PC-3 (cell line): ENCODE measurements around the gene CFAP141. TPM values are rescaled to one million over a fixed set of nuclear protein-coding genes. Genes with fewer than 3 reads are reported as not detected.

Experiments
- ATAC-seq: fragments of 200-7000 bp; cut with Tn5 transposase; 2 replicates; pipeline ENCODE4 v1.9.1; 2020; ENCODE audit warnings: mild to moderate bottlenecking, moderate library complexity
- BruUV-seq: library from RNA; stranded (reverse); fragments of 400-500 nt; replicated peaks from 2 replicates; lab custom pipeline; 2021; lab: Mats Ljungman, UMichigan
- CTCF ChIA-PET: fragments of 300-600 bp; sonication (Branson Sonifier 250); formaldehyde crosslinking; loops from one replicate; lab custom pipeline; 2022; ENCODE audit warnings: antibody characterized with exemption; lab: Charles Lee
- POLR2A ChIA-PET: fragments of 300-600 bp; sonication (Branson Sonifier 250); formaldehyde crosslinking; loops from one replicate; lab custom pipeline; 2022; ENCODE audit warnings: antibody characterized with exemption; ENCODE audit not compliant: unreplicated experiment; lab: Charles Lee
- DNase-seq: peaks from one replicate; pipeline ENCODE4 v3.0.0-alpha.2; 2015
- H2AFZ ChIP-seq: fragments of 300-600 bp; sonication (generic); 2 replicates; pipeline ENCODE4 v1.6.0; 2016; ENCODE audit warnings: antibody characterized with exemption, low read length
- H3F3A ChIP-seq: fragments of 300-600 bp; sonication (generic); one replicate; pipeline ENCODE4 v1.6.0; 2017; ENCODE audit warnings: antibody characterized with exemption, low read length, control low read depth, mild to moderate bottlenecking; ENCODE audit not compliant: unreplicated experiment
- H3K27ac ChIP-seq: fragments of 300-600 bp; sonication (generic); 2 replicates; pipeline ENCODE4 v1.5.1; 2016; ENCODE audit warnings: mild to moderate bottlenecking, low read length
- H3K27me3 ChIP-seq: fragments of 300-600 bp; sonication (generic); 2 replicates; pipeline ENCODE4 v1.6.1; 2016; ENCODE audit warnings: low read length, mixed read lengths
- H3K36me3 ChIP-seq: fragments of 300-600 bp; sonication (generic); 2 replicates; pipeline ENCODE4 v1.6.1; 2016; ENCODE audit warnings: low read depth, mixed run types, low read length, mixed read lengths
- H3K4me1 ChIP-seq: fragments of 300-600 bp; sonication (generic); 2 replicates; pipeline ENCODE4 v1.5.1; 2016; ENCODE audit warnings: low read length; ENCODE audit not compliant: insufficient read depth
- H3K4me2 ChIP-seq: fragments of 300-600 bp; sonication (generic); 2 replicates; pipeline ENCODE4 v1.6.0; 2016; ENCODE audit warnings: low read length
- H3K4me3 ChIP-seq: fragments of 300-600 bp; sonication (generic); 2 replicates; pipeline ENCODE4 v1.5.1; 2016; ENCODE audit warnings: mild to moderate bottlenecking, low read length, mixed read lengths
- H3K79me2 ChIP-seq: fragments of 300-600 bp; sonication (generic); 2 replicates; pipeline ENCODE4 v1.6.1; 2017; ENCODE audit warnings: low read length, mixed read lengths
- H3K9ac ChIP-seq: fragments of 300-600 bp; sonication (generic); 2 replicates; pipeline ENCODE4 v1.6.0; 2016; ENCODE audit warnings: mild to moderate bottlenecking, low read length
- H3K9me2 ChIP-seq: fragments of 300-600 bp; sonication (generic); replicated peaks from 2 replicates; pipeline ENCODE4 v1.6.1; 2016; ENCODE audit warnings: mixed run types, low read length, mixed read lengths
- H3K9me3 ChIP-seq: fragments of 300-600 bp; sonication (generic); 2 replicates; pipeline ENCODE4 v1.6.1; 2016; ENCODE audit warnings: low read length, mixed read lengths
- H4K20me1 ChIP-seq: fragments of 300-600 bp; sonication (generic); 2 replicates; pipeline ENCODE4 v1.6.1; 2016; ENCODE audit warnings: low read length, mixed read lengths
- CTCF ChIP-seq: fragments of 300-600 bp; sonication (generic); conservative IDR thresholded peaks from 2 replicates; pipeline ENCODE4 v1.5.1; 2017; ENCODE audit warnings: antibody characterized with exemption, low read depth, mild to moderate bottlenecking, low read length
- EZH2 ChIP-seq: fragments of 300-600 bp; sonication (generic); IDR thresholded peaks from one replicate; pipeline ENCODE4 v1.6.1; 2017; ENCODE audit warnings: antibody characterized with exemption, mild to moderate bottlenecking, low read length; ENCODE audit not compliant: unreplicated experiment
- EZH2phosphoT487 ChIP-seq: fragments of 300-600 bp; sonication (generic); IDR thresholded peaks from 2 replicates; pipeline ENCODE4 v1.6.1; 2018; ENCODE audit warnings: mild to moderate bottlenecking, antibody characterized with exemption, low read length, borderline replicate concordance
- intact Hi-C: fragments of 100-400 bp; cut with micrococcal nuclease; formaldehyde crosslinking; loops from 2 replicates; pipeline ENCODE4 v1.9.0; 2023
- total RNA-seq: library from RNA; depleted of rRNA; stranded (reverse); fragments of >200 nt; gene quantifications from 2 replicates; pipeline ENCODE4 v1.2.3, GENCODE V29; 2014

CFAP141 gene
- total RNA-seq, 1 experiment from 2014 or later, result not detected

- Histone ChIP-seq H3K9me2 (no peaks in the 10 kb centered on the region), H3K27ac (no peak overlapping the region), H3K9ac (no peak overlapping the region), H3K36me3 (peaks cover 92% of the 10 kb centered on the region), H4K20me1 (0 out of 2 replicates have a peak, but pooled peaks cover 6% of the 10 kb centered on the region), H3K79me2 (peaks cover 32% of the 10 kb centered on the region), H3K4me3 (no peak overlapping the region), H2AFZ (no peak overlapping the region), H3K4me1 (no peaks in the 10 kb centered on the region), H3K27me3 (no peaks in the 10 kb centered on the region), H3K4me2 (no peak overlapping the region), H3F3A (no peaks in the 10 kb centered on the region), H3K9me3 (no peaks in the 10 kb centered on the region)
- no peak for TF ChIP-seq CTCF
- TF ChIP-seq EZH2, result no peak
- TF ChIP-seq EZH2phosphoT487, result no peak
- CTCF ChIA-PET, result no interaction called here
- POLR2A ChIA-PET, result no interaction called here
- no TSS peak for BruUV-seq
- intact Hi-C loops, result no loop called here
- ATAC-seq (no peak), DNase-seq (no peak)
Observed at GRCh38 chr1:154240294-154240833, 34.2 kb upstream of the CFAP141 start.

GRCh38 chr1:154239491-154239890 is 33.4 kb upstream of the CFAP141 start:
- ATAC-seq, result no peak
- intact Hi-C loops, result no loop called here

More at GRCh38 chr1:154239491-154239890, 33.4 kb upstream of the CFAP141 start:
- no peaks in the 10 kb centered on the region for H3K4me1 ChIP-seq
- H3K9me3 ChIP-seq, result no peaks in the 10 kb centered on the region
- POLR2A ChIA-PET, result no interaction called here
- 0 out of 2 replicates have a peak, but pooled peaks cover 6% of the 10 kb centered on the region for H4K20me1 ChIP-seq
- H3K9ac ChIP-seq, result no peak overlapping the region
- CTCF ChIA-PET, result no interaction called here
- BruUV-seq, result no TSS peak
- no peak overlapping the region for H2AFZ ChIP-seq
- H3F3A ChIP-seq, result no peaks in the 10 kb centered on the region
- no peaks in the 10 kb centered on the region for H3K27me3 ChIP-seq
- no peak overlapping the region for H3K4me3 ChIP-seq
- DNase-seq, result no peak
- H3K36me3 ChIP-seq, result peaks cover 91% of the 10 kb centered on the region
- H3K79me2 ChIP-seq, result peaks cover 32% of the 10 kb centered on the region
- H3K4me2 ChIP-seq, result no peak overlapping the region
- no peak overlapping the region for H3K27ac ChIP-seq
- no peaks in the 10 kb centered on the region for H3K9me2 ChIP-seq
- TF ChIP-seq EZH2phosphoT487, result no peak
- no peak for TF ChIP-seq CTCF
- TF ChIP-seq EZH2, result no peak
